Spleen (tissue), 7 donors: ENCODE measurements around the gene MPZL2.

ENCODE experiments used
- CTCF ChIP-seq, 11 experiments: fragments of 200-600 bp in 7 of 11; fragments of 450-650 bp in 4 of 11; sonication (generic) in 4 of 11; IDR thresholded peaks in 8 of 11; conservative IDR thresholded peaks in 3 of 11; 1 replicate in 7 of 11; 2 replicates in 4 of 11; pipeline versions ENCODE4 v1.4.0 to v1.8.0; 2016 to 2021; ENCODE audit warnings: antibody characterized with exemption in 11 of 11, inconsistent platforms in 4 of 11, mild to moderate bottlenecking in 1 of 11
- POLR2A ChIP-seq, 3 donors: fragments of 450-650 bp; IDR thresholded peaks; one replicate each; pipeline ENCODE4 v1.5.1; 2017; ENCODE audit warnings: antibody characterized with exemption in 3 of 3, mild to moderate bottlenecking in 1 of 3
- donor health status: DM: no; HTN: no; CAD: no; lungs with moderate emphysema.
- donor health status: DM: no; HTN: no; CAD: no.
- donor health status: DM: no; HTN: no; CAD: no.

- no peak for TF ChIP-seq CTCF (IDR thresholded peaks at IDR 0.05 in 8 of 11, conservative IDR thresholded peaks at IDR 0.05 in 3 of 11)
- TF ChIP-seq POLR2A (IDR thresholded peaks at IDR 0.05) = no peak
Observed at GRCh38 chr11:118231461-118231860, 32.6 kb downstream of the MPZL2 start.
